WTC11 (cell line): Measurements from ENCODE around the gene MESP2. TPM values are rescaled to one million over a fixed set of nuclear protein-coding genes. Genes with fewer than 3 reads are reported as not detected.
"Not testable (repeated sequence)": the region's sequence is repeated elsewhere in the genome, so short reads cannot be mapped to it uniquely, and the experiment has no call there.

Source experiments
- ATAC-seq: fragments of 200-7000 bp; cut with Tn5 transposase; 2 replicates; pipeline ENCODE4 v1.10.0; 2021; ENCODE audit warnings: mild to moderate bottlenecking, moderate library complexity
- CTCF ChIA-PET: fragments of 300-600 bp; sonication (Branson Sonifier 250); formaldehyde crosslinking; loops from one replicate; lab custom pipeline; 2021; ENCODE audit warnings: antibody characterized with exemption; lab: Charles Lee
- POLR2A ChIA-PET: fragments of 350-600 bp; sonication (Branson Sonifier 250); formaldehyde crosslinking; loops from one replicate; lab custom pipeline; 2021; ENCODE audit warnings: antibody characterized with exemption; lab: Charles Lee
- DNase-seq: peaks from one replicate; pipeline ENCODE4 v3.0.0; 2021; ENCODE audit warnings: low spot score
- H3K27ac Mint-ChIP-seq: 2 replicates; pipeline ENCODE4 v1.8.0; 2021; ENCODE audit warnings: mixed read lengths
- H3K27me3 Mint-ChIP-seq: 2 replicates; pipeline ENCODE4 v1.8.0; 2021; ENCODE audit warnings: low read depth, mild to moderate bottlenecking, moderate library complexity, mixed read lengths
- H3K36me3 Mint-ChIP-seq: 2 replicates; pipeline ENCODE4 v1.8.0; 2021; ENCODE audit warnings: mixed read lengths
- H3K4me1 Mint-ChIP-seq: 2 replicates; pipeline ENCODE4 v1.8.0; 2022; ENCODE audit warnings: mixed read lengths
- H3K4me3 Mint-ChIP-seq: 2 replicates; pipeline ENCODE4 v1.8.0; 2021; ENCODE audit warnings: mild to moderate bottlenecking, moderate library complexity, mixed read lengths
- H3K9me3 Mint-ChIP-seq: 2 replicates; pipeline ENCODE4 v1.8.0; 2021; ENCODE audit warnings: mixed read lengths
- AFF4 ChIP-seq: sonication (generic); formaldehyde crosslinking; IDR thresholded peaks from 2 replicates; pipeline ENCODE4 v1.8.1; 2023; ENCODE audit warnings: mild to moderate bottlenecking, missing genetic modification reagents, borderline replicate concordance
- ERG ChIP-seq: fragments of 250-450 bp; sonication (Bioruptor Pico); IDR thresholded peaks from 2 replicates; pipeline ENCODE4 v1.8.0; 2021; ENCODE audit warnings: mild to moderate bottlenecking
- ETV6 ChIP-seq: sonication (generic); formaldehyde crosslinking; IDR thresholded peaks from 2 replicates; pipeline ENCODE4 v1.8.1; 2022; ENCODE audit warnings: mild to moderate bottlenecking, missing genetic modification reagents
- IRF1 ChIP-seq: sonication (generic); formaldehyde crosslinking; IDR thresholded peaks from 2 replicates; pipeline ENCODE4 v1.8.0; 2023; ENCODE audit warnings: missing genetic modification reagents
- MXD4 ChIP-seq: fragments of 250-450 bp; sonication (Bioruptor Pico); IDR thresholded peaks from 2 replicates; pipeline ENCODE4 v1.8.0; 2021; ENCODE audit warnings: mild to moderate bottlenecking, moderate library complexity, borderline replicate concordance
- NFE2L1 ChIP-seq: sonication (generic); formaldehyde crosslinking; IDR thresholded peaks from 2 replicates; pipeline ENCODE4 v1.8.1; 2023; ENCODE audit warnings: missing genetic modification reagents
- SOX15 ChIP-seq: fragments of 250-450 bp; sonication (Bioruptor Pico); IDR thresholded peaks from 2 replicates; pipeline ENCODE4 v1.9.0; 2021; ENCODE audit warnings: mild to moderate bottlenecking
- TP53 ChIP-seq: sonication (generic); formaldehyde crosslinking; IDR thresholded peaks from 2 replicates; pipeline ENCODE4 v1.8.1; 2023; ENCODE audit warnings: mild to moderate bottlenecking, missing genetic modification reagents
- ZBTB21 ChIP-seq: sonication (generic); formaldehyde crosslinking; IDR thresholded peaks from 2 replicates; pipeline ENCODE4 v1.8.1; 2023; ENCODE audit warnings: mild to moderate bottlenecking, missing genetic modification reagents, borderline replicate concordance
- ZNF138 ChIP-seq: sonication (generic); formaldehyde crosslinking; conservative IDR thresholded peaks from 2 replicates; pipeline ENCODE4 v1.8.1; 2022; ENCODE audit warnings: mild to moderate bottlenecking, moderate library complexity, missing genetic modification reagents
- ZNF232 ChIP-seq: sonication (generic); formaldehyde crosslinking; IDR thresholded peaks from 2 replicates; pipeline ENCODE4 v1.8.0; 2022; ENCODE audit warnings: mild to moderate bottlenecking, missing genetic modification reagents
- ZNF423 ChIP-seq: fragments of 250-450 bp; sonication (Bioruptor Pico); IDR thresholded peaks from 2 replicates; pipeline ENCODE4 v2.1.2; 2022; ENCODE audit warnings: mild to moderate bottlenecking, moderate library complexity
- total RNA-seq: library from RNA; stranded (reverse); gene quantifications from 3 replicates; pipeline ENCODE4 v1.2.3, GENCODE V29; 2021
- TF ChIP-seq, protein P1 (sequence below): fragments of 250-450 bp; sonication (Bioruptor Pico); IDR thresholded peaks from 2 replicates; pipeline ENCODE4 v1.9.0; 2021; ENCODE audit warnings: mild to moderate bottlenecking
- TF ChIP-seq, protein P2 (sequence below): sonication (generic); formaldehyde crosslinking; IDR thresholded peaks from 2 replicates; pipeline ENCODE4 v1.8.1; 2022; ENCODE audit warnings: low read depth, missing genetic modification reagents, borderline replicate concordance

The MESP2 gene
- total RNA-seq, 1 experiment from 2014 or later = 0.68 TPM

GRCh38 chr15:89780601-89781000 is 4.5 kb downstream of the MESP2 start (continued):
- TF ChIP-seq ETV6 = no peak

DNA sequence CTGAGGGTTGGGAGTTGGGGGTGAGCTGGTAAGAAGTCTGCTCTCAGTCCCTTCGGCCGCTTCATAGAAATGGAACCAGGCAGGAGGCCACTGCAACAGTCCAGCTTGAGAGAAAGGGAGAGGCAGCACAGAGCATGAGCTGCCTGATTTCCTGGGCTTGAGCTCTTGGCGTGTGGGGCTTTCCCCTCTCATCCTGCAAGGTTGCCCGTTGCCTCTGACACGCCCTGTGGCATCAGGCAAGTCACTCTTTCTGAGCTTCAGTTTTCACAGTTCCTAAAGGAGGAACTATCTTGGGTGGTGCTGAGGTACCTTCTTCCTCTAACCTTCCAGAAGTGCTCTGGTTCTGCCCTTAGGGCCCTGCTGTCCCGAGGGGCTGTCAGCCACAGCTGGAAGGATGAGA is 4.9 kb downstream of the MESP2 start:
- H3K4me1 Mint-ChIP-seq = peaks cover 26% of the 10 kb centered on the region
- DNase-seq (no peak), ATAC-seq (no peak)
- H3K9me3 Mint-ChIP-seq = no peaks in the 10 kb centered on the region
- H3K27me3 Mint-ChIP-seq = peaks cover 31% of the 10 kb centered on the region
- no peak overlapping the region for H3K27ac Mint-ChIP-seq
- no peaks in the 10 kb centered on the region for H3K36me3 Mint-ChIP-seq
- POLR2A ChIA-PET = no interaction called here
- H3K4me3 Mint-ChIP-seq = no peak overlapping the region
- TF ChIP-seq TP53 (CRISPR knock-in tag) (no peak), AFF4 (no peak), ZNF138 (no peak)
- CTCF ChIA-PET = interaction anchor here (1.3 kb wide), 1 partner anchor 20 kb away, joined by 7 read pairs; no protein-coding TSS in a partner anchor

DNA sequence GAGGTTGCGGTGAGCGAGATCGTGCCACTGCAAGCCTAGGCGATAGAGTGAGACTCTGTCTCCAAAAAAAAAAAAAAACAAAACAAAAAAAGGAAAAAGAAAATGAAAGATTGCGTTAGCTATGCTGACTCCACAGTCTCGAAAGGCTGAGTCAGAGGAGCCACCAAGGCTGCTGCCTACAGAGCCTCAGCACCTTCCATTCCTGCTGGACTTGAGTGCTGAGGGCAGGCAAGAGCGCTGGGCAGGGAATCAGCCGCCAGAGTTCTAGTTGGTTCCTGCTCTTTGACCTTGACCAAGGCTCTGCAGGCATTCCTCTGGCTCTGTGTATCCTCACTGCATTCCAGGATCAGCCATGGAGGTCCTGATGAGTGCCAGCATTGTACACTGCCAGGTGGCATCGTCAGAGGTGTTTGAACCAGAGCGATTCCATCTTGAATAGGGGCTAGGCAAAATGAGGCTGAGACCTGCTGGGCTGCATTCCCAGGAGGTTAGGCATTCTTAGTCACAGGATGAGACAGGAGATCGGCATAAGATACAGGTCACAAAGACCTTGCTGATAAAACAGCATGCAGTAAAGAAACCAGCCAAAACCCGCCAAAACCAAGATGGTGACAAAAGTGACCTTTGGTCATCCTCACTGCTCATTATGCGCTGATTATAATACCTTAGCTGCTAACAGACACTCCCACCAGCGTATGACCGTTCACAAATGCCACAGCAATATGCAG is 5.9 kb downstream of the MESP2 start:
- POLR2A ChIA-PET = no interaction called here
- no peak for ATAC-seq
- no peaks in the 10 kb centered on the region for H3K36me3 Mint-ChIP-seq

GRCh38 chr15:89782619-89782950 is 6.5 kb downstream of the MESP2 start:
- not testable (repeated sequence) for ATAC-seq

More for the DNA sequence above, 5.9 kb downstream of the MESP2 start:
- no peak for DNase-seq
- no peak overlapping the region for H3K27ac Mint-ChIP-seq
- H3K27me3 Mint-ChIP-seq = peaks cover 28% of the 10 kb centered on the region
- H3K9me3 Mint-ChIP-seq = no peaks in the 10 kb centered on the region
- CTCF ChIA-PET = interaction anchor here (1.3 to 3.5 kb wide), 3 partner anchors 21 to 93 kb away, joined by 7 to 33 read pairs (median 19); no protein-coding TSS in a partner anchor
- H3K4me3 Mint-ChIP-seq = no peak overlapping the region
- no peak for TF ChIP-seq IRF1 (CRISPR knock-in tag)
- TF ChIP-seq MXD4 (CRISPR knock-in tag) = no peak
- no peak for TF ChIP-seq ZBTB21
- no peak for TF ChIP-seq ZNF423 (CRISPR knock-in tag)
- no peak for TF ChIP-seq ERG
- TF ChIP-seq ETV6 = no peak
- TF ChIP-seq, protein P1, sequence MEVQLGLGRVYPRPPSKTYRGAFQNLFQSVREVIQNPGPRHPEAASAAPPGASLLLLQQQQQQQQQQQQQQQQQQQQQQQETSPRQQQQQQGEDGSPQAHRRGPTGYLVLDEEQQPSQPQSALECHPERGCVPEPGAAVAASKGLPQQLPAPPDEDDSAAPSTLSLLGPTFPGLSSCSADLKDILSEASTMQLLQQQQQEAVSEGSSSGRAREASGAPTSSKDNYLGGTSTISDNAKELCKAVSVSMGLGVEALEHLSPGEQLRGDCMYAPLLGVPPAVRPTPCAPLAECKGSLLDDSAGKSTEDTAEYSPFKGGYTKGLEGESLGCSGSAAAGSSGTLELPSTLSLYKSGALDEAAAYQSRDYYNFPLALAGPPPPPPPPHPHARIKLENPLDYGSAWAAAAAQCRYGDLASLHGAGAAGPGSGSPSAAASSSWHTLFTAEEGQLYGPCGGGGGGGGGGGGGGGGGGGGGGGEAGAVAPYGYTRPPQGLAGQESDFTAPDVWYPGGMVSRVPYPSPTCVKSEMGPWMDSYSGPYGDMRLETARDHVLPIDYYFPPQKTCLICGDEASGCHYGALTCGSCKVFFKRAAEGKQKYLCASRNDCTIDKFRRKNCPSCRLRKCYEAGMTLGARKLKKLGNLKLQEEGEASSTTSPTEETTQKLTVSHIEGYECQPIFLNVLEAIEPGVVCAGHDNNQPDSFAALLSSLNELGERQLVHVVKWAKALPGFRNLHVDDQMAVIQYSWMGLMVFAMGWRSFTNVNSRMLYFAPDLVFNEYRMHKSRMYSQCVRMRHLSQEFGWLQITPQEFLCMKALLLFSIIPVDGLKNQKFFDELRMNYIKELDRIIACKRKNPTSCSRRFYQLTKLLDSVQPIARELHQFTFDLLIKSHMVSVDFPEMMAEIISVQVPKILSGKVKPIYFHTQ (CRISPR knock-in tag) = no peak
- no peak for TF ChIP-seq ZNF232 (CRISPR knock-in tag)
- TF ChIP-seq, protein P2, sequence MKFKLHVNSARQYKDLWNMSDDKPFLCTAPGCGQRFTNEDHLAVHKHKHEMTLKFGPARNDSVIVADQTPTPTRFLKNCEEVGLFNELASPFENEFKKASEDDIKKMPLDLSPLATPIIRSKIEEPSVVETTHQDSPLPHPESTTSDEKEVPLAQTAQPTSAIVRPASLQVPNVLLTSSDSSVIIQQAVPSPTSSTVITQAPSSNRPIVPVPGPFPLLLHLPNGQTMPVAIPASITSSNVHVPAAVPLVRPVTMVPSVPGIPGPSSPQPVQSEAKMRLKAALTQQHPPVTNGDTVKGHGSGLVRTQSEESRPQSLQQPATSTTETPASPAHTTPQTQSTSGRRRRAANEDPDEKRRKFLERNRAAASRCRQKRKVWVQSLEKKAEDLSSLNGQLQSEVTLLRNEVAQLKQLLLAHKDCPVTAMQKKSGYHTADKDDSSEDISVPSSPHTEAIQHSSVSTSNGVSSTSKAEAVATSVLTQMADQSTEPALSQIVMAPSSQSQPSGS = no peak
- TF ChIP-seq NFE2L1 = no peak
- no peak for TF ChIP-seq SOX15 (CRISPR knock-in tag)
- peaks cover 25% of the 10 kb centered on the region for H3K4me1 Mint-ChIP-seq

More at GRCh38 chr15:89782619-89782950, 6.5 kb downstream of the MESP2 start:
- peaks cover 23% of the 10 kb centered on the region for H3K27me3 Mint-ChIP-seq
- H3K9me3 Mint-ChIP-seq, POLR2A ChIA-PET, H3K4me3 Mint-ChIP-seq, H3K36me3 Mint-ChIP-seq, DNase-seq, H3K27ac Mint-ChIP-seq: not testable (repeated sequence)
- CTCF ChIA-PET = interaction anchor here (1.1 to 3.5 kb wide), 5 partner anchors 9 to 116 kb away, joined by 4 to 33 read pairs (median 10); no protein-coding TSS in a partner anchor
- peaks cover 23% of the 10 kb centered on the region for H3K4me1 Mint-ChIP-seq
